ENCODE data around the gene C1orf198.

DNA sequence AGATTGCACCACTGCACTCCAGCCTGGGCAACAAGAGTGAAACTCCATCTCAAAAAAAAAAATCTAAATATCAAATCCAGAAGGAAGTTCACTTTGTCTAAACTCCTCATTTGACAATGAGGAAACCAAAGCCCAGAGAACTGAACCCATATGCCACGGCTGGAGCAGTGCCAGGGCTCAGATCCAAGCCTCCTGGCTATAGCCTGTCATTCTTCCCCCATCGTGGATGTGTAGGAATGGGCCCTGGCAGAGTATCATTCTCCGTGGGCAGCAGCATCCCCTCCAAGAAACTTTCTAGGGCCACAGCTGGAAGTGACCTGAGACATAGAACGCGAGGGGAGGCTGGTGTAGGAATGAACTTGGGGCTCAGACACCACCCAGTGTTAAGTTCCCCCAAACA lies 73.9 kb downstream of the C1orf198 start:
- TF ChIP-seq EZH2 (IDR thresholded peaks at IDR 0.05; ENCODE audit: low read length): no peak
- TF ChIP-seq, protein P1, sequence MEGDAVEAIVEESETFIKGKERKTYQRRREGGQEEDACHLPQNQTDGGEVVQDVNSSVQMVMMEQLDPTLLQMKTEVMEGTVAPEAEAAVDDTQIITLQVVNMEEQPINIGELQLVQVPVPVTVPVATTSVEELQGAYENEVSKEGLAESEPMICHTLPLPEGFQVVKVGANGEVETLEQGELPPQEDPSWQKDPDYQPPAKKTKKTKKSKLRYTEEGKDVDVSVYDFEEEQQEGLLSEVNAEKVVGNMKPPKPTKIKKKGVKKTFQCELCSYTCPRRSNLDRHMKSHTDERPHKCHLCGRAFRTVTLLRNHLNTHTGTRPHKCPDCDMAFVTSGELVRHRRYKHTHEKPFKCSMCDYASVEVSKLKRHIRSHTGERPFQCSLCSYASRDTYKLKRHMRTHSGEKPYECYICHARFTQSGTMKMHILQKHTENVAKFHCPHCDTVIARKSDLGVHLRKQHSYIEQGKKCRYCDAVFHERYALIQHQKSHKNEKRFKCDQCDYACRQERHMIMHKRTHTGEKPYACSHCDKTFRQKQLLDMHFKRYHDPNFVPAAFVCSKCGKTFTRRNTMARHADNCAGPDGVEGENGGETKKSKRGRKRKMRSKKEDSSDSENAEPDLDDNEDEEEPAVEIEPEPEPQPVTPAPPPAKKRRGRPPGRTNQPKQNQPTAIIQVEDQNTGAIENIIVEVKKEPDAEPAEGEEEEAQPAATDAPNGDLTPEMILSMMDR (optimal IDR thresholded peaks at IDR 0.05 in 1 of 3, IDR thresholded peaks at IDR 0.05 in 1 of 3, conservative IDR thresholded peaks at IDR 0.05 in 1 of 3; ENCODE audit: extremely low read depth in 1 of 3, insufficient read depth in 2 of 3, low read length in 3 of 3): no peak

Measured in keratinocyte (primary cell).